WTC11 (cell line): ENCODE measurements around the gene TMEM40. TPM values are rescaled to one million over a fixed set of nuclear protein-coding genes. Genes with fewer than 3 reads are reported as not detected.

Experiments used
- ATAC-seq: fragments of 200-7000 bp; cut with Tn5 transposase; 2 replicates; pipeline ENCODE4 v1.10.0; 2021; ENCODE audit warnings: mild to moderate bottlenecking, moderate library complexity
- CTCF ChIA-PET: fragments of 300-600 bp; sonication (Branson Sonifier 250); formaldehyde crosslinking; loops from one replicate; lab custom pipeline; 2021; ENCODE audit warnings: antibody characterized with exemption; lab: Charles Lee
- POLR2A ChIA-PET: fragments of 350-600 bp; sonication (Branson Sonifier 250); formaldehyde crosslinking; loops from one replicate; lab custom pipeline; 2021; ENCODE audit warnings: antibody characterized with exemption; lab: Charles Lee
- DNase-seq: peaks from one replicate; pipeline ENCODE4 v3.0.0; 2021; ENCODE audit warnings: low spot score
- H3K27ac Mint-ChIP-seq: 2 replicates; pipeline ENCODE4 v1.8.0; 2021; ENCODE audit warnings: mixed read lengths
- H3K27me3 Mint-ChIP-seq: 2 replicates; pipeline ENCODE4 v1.8.0; 2021; ENCODE audit warnings: low read depth, mild to moderate bottlenecking, moderate library complexity, mixed read lengths
- H3K36me3 Mint-ChIP-seq: 2 replicates; pipeline ENCODE4 v1.8.0; 2021; ENCODE audit warnings: mixed read lengths
- H3K4me1 Mint-ChIP-seq: 2 replicates; pipeline ENCODE4 v1.8.0; 2022; ENCODE audit warnings: mixed read lengths
- H3K4me3 Mint-ChIP-seq: 2 replicates; pipeline ENCODE4 v1.8.0; 2021; ENCODE audit warnings: mild to moderate bottlenecking, moderate library complexity, mixed read lengths
- H3K9me3 Mint-ChIP-seq: 2 replicates; pipeline ENCODE4 v1.8.0; 2021; ENCODE audit warnings: mixed read lengths
- FOXP1 ChIP-seq: sonication (generic); formaldehyde crosslinking; IDR thresholded peaks from 2 replicates; pipeline ENCODE4 v1.8.0; 2022; ENCODE audit warnings: missing genetic modification reagents, mild to moderate bottlenecking, moderate library complexity, borderline replicate concordance
- JUN ChIP-seq: sonication (generic); formaldehyde crosslinking; IDR thresholded peaks from 2 replicates; pipeline ENCODE4 v1.8.0; 2023; ENCODE audit warnings: mild to moderate bottlenecking, missing genetic modification reagents
- KAT7 ChIP-seq: sonication (generic); formaldehyde crosslinking; IDR thresholded peaks from 2 replicates; pipeline ENCODE4 v1.8.1; 2023; ENCODE audit warnings: missing genetic modification reagents, mild to moderate bottlenecking, borderline replicate concordance
- NFE2L1 ChIP-seq: sonication (generic); formaldehyde crosslinking; IDR thresholded peaks from 2 replicates; pipeline ENCODE4 v1.8.1; 2023; ENCODE audit warnings: missing genetic modification reagents
- OVOL2 ChIP-seq: fragments of 250-450 bp; sonication (Bioruptor Pico); IDR thresholded peaks from 2 replicates; pipeline ENCODE4 v1.9.0; 2021; ENCODE audit warnings: mild to moderate bottlenecking, borderline replicate concordance
- PRRX2 ChIP-seq: fragments of 250-450 bp; sonication (Bioruptor Pico); IDR thresholded peaks from 2 replicates; pipeline ENCODE4 v1.8.0; 2021; ENCODE audit warnings: mild to moderate bottlenecking
- SP1 ChIP-seq: sonication (generic); formaldehyde crosslinking; conservative IDR thresholded peaks from 2 replicates; pipeline ENCODE4 v1.8.1; 2022; ENCODE audit warnings: missing genetic modification reagents
- TCF7 ChIP-seq: sonication (generic); formaldehyde crosslinking; IDR thresholded peaks from 2 replicates; pipeline ENCODE4 v1.8.0; 2022; ENCODE audit warnings: mild to moderate bottlenecking, low read depth, missing genetic modification reagents, moderate library complexity
- TEAD4 ChIP-seq: sonication (generic); formaldehyde crosslinking; IDR thresholded peaks from 2 replicates; pipeline ENCODE4 v1.8.0; 2022; ENCODE audit warnings: mild to moderate bottlenecking, missing genetic modification reagents
- ZNF263 ChIP-seq: sonication (generic); formaldehyde crosslinking; IDR thresholded peaks from 2 replicates; pipeline ENCODE4 v1.8.1; 2022; ENCODE audit warnings: low read depth, mild to moderate bottlenecking, moderate library complexity, missing genetic modification reagents
- ZNF416 ChIP-seq: fragments of 250-450 bp; sonication (Bioruptor Pico); IDR thresholded peaks from 2 replicates; pipeline ENCODE4 v1.9.0; 2021; ENCODE audit warnings: mild to moderate bottlenecking, inconsistent platforms
- total RNA-seq: library from RNA; stranded (reverse); gene quantifications from 3 replicates; pipeline ENCODE4 v1.2.3, GENCODE V29; 2021
- TF ChIP-seq, protein P1 (sequence below): fragments of 200-600 bp; IDR thresholded peaks from 2 replicates; pipeline ENCODE4 v1.8.0; 2022; ENCODE audit warnings: antibody characterized with exemption
- TF ChIP-seq, protein P2 (sequence below): sonication (generic); formaldehyde crosslinking; IDR thresholded peaks from 2 replicates; pipeline ENCODE4 v1.8.0; 2023; ENCODE audit warnings: missing genetic modification reagents
- TF ChIP-seq, protein P3 (sequence below): fragments of 250-450 bp; sonication (Bioruptor Pico); IDR thresholded peaks from 2 replicates; pipeline ENCODE4 v1.9.0; 2021; ENCODE audit warnings: mild to moderate bottlenecking
- TF ChIP-seq, protein P4 (sequence below): sonication (generic); formaldehyde crosslinking; IDR thresholded peaks from 2 replicates; pipeline ENCODE4 v1.8.0; 2023; ENCODE audit warnings: mild to moderate bottlenecking, missing genetic modification reagents
- TF ChIP-seq, protein P5 (sequence below): fragments of 250-450 bp; sonication (Bioruptor Pico); IDR thresholded peaks from 2 replicates; pipeline ENCODE4 v1.9.0; 2021; ENCODE audit warnings: moderate library complexity, mild to moderate bottlenecking, inconsistent platforms, borderline replicate concordance
- TF ChIP-seq, protein P6 (sequence below): fragments of 250-450 bp; sonication (Bioruptor Pico); conservative IDR thresholded peaks from 2 replicates; pipeline ENCODE4 v1.9.0; 2021; ENCODE audit warnings: mild to moderate bottlenecking
- TF ChIP-seq, protein P7 (sequence below): fragments of 250-450 bp; sonication (Bioruptor Pico); IDR thresholded peaks from 2 replicates; pipeline ENCODE4 v1.9.0; 2021; ENCODE audit warnings: mild to moderate bottlenecking

Gene TMEM40
- total RNA-seq, 1 experiment from 2014 or later, result 0.17 TPM

DNA sequence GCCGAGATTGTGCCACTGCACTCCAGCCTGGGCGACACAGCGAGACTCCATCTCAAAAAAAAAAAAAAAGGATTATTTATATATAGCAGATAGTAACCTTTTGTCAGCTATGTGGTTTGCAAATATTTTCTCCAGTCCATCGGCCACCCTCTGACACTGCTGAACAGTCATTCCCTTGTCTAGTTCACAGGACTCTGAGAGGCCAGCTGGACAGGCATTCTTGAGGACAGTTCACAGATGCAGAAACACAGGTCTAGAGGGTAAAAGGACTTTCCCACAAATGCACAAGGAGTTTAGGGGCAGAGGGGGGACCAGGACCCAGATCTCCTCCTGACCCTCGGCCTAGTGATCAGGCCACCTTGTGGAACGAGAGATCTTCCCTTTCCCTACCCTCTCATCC lies 7.5 kb upstream of the TMEM40 start:
- no peak for TF ChIP-seq TCF7 (CRISPR knock-in tag)
- TF ChIP-seq, protein P1, sequence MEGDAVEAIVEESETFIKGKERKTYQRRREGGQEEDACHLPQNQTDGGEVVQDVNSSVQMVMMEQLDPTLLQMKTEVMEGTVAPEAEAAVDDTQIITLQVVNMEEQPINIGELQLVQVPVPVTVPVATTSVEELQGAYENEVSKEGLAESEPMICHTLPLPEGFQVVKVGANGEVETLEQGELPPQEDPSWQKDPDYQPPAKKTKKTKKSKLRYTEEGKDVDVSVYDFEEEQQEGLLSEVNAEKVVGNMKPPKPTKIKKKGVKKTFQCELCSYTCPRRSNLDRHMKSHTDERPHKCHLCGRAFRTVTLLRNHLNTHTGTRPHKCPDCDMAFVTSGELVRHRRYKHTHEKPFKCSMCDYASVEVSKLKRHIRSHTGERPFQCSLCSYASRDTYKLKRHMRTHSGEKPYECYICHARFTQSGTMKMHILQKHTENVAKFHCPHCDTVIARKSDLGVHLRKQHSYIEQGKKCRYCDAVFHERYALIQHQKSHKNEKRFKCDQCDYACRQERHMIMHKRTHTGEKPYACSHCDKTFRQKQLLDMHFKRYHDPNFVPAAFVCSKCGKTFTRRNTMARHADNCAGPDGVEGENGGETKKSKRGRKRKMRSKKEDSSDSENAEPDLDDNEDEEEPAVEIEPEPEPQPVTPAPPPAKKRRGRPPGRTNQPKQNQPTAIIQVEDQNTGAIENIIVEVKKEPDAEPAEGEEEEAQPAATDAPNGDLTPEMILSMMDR, result no peak
- TF ChIP-seq OVOL2 (CRISPR knock-in tag), result no peak
- TF ChIP-seq NFE2L1, result no peak
- no peak for TF ChIP-seq KAT7
- no peak for TF ChIP-seq ZNF263 (CRISPR knock-in tag)
- TF ChIP-seq SP1 (CRISPR knock-in tag), result no peak
- no peak for TF ChIP-seq PRRX2 (CRISPR knock-in tag)
- TF ChIP-seq, protein P2, sequence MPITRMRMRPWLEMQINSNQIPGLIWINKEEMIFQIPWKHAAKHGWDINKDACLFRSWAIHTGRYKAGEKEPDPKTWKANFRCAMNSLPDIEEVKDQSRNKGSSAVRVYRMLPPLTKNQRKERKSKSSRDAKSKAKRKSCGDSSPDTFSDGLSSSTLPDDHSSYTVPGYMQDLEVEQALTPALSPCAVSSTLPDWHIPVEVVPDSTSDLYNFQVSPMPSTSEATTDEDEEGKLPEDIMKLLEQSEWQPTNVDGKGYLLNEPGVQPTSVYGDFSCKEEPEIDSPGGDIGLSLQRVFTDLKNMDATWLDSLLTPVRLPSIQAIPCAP (CRISPR knock-in tag), result no peak
- TF ChIP-seq, protein P3, sequence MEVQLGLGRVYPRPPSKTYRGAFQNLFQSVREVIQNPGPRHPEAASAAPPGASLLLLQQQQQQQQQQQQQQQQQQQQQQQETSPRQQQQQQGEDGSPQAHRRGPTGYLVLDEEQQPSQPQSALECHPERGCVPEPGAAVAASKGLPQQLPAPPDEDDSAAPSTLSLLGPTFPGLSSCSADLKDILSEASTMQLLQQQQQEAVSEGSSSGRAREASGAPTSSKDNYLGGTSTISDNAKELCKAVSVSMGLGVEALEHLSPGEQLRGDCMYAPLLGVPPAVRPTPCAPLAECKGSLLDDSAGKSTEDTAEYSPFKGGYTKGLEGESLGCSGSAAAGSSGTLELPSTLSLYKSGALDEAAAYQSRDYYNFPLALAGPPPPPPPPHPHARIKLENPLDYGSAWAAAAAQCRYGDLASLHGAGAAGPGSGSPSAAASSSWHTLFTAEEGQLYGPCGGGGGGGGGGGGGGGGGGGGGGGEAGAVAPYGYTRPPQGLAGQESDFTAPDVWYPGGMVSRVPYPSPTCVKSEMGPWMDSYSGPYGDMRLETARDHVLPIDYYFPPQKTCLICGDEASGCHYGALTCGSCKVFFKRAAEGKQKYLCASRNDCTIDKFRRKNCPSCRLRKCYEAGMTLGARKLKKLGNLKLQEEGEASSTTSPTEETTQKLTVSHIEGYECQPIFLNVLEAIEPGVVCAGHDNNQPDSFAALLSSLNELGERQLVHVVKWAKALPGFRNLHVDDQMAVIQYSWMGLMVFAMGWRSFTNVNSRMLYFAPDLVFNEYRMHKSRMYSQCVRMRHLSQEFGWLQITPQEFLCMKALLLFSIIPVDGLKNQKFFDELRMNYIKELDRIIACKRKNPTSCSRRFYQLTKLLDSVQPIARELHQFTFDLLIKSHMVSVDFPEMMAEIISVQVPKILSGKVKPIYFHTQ (CRISPR knock-in tag), result no peak
- no peak for TF ChIP-seq TEAD4 (CRISPR knock-in tag)
- no peak for TF ChIP-seq FOXP1
- TF ChIP-seq, protein P4, sequence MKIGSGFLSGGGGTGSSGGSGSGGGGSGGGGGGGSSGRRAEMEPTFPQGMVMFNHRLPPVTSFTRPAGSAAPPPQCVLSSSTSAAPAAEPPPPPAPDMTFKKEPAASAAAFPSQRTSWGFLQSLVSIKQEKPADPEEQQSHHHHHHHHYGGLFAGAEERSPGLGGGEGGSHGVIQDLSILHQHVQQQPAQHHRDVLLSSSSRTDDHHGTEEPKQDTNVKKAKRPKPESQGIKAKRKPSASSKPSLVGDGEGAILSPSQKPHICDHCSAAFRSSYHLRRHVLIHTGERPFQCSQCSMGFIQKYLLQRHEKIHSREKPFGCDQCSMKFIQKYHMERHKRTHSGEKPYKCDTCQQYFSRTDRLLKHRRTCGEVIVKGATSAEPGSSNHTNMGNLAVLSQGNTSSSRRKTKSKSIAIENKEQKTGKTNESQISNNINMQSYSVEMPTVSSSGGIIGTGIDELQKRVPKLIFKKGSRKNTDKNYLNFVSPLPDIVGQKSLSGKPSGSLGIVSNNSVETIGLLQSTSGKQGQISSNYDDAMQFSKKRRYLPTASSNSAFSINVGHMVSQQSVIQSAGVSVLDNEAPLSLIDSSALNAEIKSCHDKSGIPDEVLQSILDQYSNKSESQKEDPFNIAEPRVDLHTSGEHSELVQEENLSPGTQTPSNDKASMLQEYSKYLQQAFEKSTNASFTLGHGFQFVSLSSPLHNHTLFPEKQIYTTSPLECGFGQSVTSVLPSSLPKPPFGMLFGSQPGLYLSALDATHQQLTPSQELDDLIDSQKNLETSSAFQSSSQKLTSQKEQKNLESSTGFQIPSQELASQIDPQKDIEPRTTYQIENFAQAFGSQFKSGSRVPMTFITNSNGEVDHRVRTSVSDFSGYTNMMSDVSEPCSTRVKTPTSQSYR, result no peak
- no peak for TF ChIP-seq ZNF416 (CRISPR knock-in tag)
- no peak overlapping the region for H3K4me3 Mint-ChIP-seq
- POLR2A ChIA-PET, result no interaction called here
- CTCF ChIA-PET, result interaction anchor here (0.7 to 1.0 kb wide), 3 partner anchors 21 to 154 kb away, joined by 3 to 6 read pairs (median 4); no protein-coding TSS in a partner anchor
- no peaks in the 10 kb centered on the region for H3K36me3 Mint-ChIP-seq
- H3K4me1 Mint-ChIP-seq, result peaks cover 2% of the 10 kb centered on the region; the same call in 1 of the 2 replicates
- DNase-seq, result no peak
- H3K27me3 Mint-ChIP-seq, result no peaks in the 10 kb centered on the region; the same call in 1 of the 2 replicates
- H3K27ac Mint-ChIP-seq, result no peak overlapping the region
- no peaks in the 10 kb centered on the region for H3K9me3 Mint-ChIP-seq
- no peak for ATAC-seq

DNA sequence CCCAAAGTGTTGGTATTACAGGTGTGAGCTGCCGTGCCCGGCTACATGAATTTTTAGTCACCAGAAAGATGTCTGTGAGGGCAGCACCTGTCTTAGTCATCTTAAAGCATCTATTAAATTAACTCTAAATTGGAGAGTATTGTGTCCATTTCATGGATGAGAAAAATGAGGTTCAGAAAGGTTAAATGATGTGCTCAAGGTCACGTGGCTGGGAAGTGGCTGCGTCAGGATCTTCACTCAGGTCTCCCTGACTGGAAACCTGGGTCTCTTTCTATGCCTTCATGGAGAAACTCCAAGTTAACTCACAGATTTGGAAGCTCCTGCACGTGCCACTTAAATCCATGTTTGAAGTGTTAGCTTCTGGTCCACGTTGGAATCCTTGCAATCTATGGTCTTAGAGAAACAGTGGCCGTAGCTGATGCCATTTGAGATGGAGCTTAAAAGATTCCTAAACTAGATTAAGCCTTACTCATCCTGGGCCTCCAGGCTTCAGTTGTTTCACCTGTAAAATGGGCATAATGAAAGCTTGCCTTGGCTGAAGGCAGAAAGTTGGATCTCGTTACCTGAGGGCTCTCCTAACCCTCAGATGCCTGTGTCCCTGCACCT lies 5.2 kb upstream of the TMEM40 start:
- H3K4me3 Mint-ChIP-seq, result no peak overlapping the region
- H3K9me3 Mint-ChIP-seq, result no peaks in the 10 kb centered on the region
- CTCF ChIA-PET, result interaction anchor here (0.9 kb wide), 1 partner anchor 104 kb away, joined by 3 read pairs; no protein-coding TSS in a partner anchor
- no peaks in the 10 kb centered on the region for H3K36me3 Mint-ChIP-seq
- ATAC-seq, result no peak
- POLR2A ChIA-PET, result interaction anchor here (0.6 kb wide), 1 partner anchor 140 kb away, joined by 3 read pairs; no protein-coding TSS in a partner anchor
- peaks cover 2% of the 10 kb centered on the region; the same call in 1 of the 2 replicates for H3K27me3 Mint-ChIP-seq
- H3K4me1 Mint-ChIP-seq, result peaks cover 12% of the 10 kb centered on the region
- DNase-seq, result no peak
- H3K27ac Mint-ChIP-seq, result no peak overlapping the region
- TF ChIP-seq KAT7 (no peak), ZNF416 (CRISPR knock-in tag) (no peak), JUN (CRISPR knock-in tag) (no peak)
- TF ChIP-seq, protein P2 (CRISPR knock-in tag), result no peak
- TF ChIP-seq, protein P5, sequence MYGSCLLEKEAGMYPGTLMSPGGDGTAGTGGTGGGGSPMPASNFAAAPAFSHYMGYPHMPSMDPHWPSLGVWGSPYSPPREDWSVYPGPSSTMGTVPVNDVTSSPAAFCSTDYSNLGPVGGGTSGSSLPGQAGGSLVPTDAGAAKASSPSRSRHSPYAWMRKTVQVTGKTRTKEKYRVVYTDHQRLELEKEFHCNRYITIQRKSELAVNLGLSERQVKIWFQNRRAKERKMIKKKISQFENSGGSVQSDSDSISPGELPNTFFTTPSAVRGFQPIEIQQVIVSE (CRISPR knock-in tag), result no peak
- TF ChIP-seq, protein P3 (CRISPR knock-in tag), result no peak
- TF ChIP-seq, protein P6, sequence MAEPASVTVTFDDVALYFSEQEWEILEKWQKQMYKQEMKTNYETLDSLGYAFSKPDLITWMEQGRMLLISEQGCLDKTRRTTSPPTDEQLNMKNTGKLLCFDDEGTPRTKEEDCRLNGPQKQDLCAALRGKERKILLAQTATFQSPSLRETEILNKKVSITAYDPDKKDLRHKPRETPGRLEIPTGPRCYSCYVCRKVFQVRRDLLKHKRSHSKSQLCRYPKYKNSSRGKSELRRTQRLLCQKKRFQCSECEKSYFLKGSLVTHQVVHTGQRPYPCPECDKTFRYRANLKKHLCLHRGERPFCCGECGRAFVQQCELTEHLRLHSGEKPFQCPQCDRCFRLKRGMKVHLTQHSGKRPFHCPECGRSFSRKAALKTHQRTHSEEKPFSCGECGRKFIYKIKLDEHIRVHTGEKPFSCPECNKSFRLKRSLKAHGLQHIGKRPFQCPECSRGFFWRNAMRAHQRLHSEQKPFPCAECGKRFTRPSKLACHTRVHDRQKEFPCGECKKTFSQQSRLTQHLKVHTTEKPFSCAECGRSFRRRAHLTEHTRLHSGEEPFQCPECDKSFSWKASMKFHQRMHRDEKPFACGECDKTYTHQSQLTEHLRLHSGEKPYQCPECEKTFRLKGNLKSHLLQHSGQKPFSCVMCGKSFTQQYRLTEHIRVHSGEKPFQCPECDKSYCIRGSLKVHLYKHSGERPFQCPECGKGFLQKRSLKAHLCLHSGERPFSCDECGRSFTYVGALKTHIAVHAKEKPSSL (CRISPR knock-in tag), result no peak
- TF ChIP-seq, protein P7, sequence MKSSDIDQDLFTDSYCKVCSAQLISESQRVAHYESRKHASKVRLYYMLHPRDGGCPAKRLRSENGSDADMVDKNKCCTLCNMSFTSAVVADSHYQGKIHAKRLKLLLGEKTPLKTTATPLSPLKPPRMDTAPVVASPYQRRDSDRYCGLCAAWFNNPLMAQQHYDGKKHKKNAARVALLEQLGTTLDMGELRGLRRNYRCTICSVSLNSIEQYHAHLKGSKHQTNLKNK, result no peak
